GM23338 (cell line): ENCODE results near the gene ULK4. TPM values are rescaled to one million over a fixed set of nuclear protein-coding genes. Genes with fewer than 3 reads are reported as not detected.

Source experiments
- ATAC-seq: fragments of 200-7000 bp; cut with Tn5 transposase; 3 replicates; pipeline ENCODE4 v1.9.1; 2020
- DNase-seq: peaks from one replicate; pipeline ENCODE4 v3.0.0-alpha.2; 2015; ENCODE audit warnings: low spot score
- H2AFZ ChIP-seq: fragments of 200-600 bp; sonication (generic); 2 replicates; pipeline ENCODE4 v1.8.0; 2016; ENCODE audit warnings: antibody characterized with exemption, mild to moderate bottlenecking, moderate library complexity
- H3F3A ChIP-seq: fragments of 200-600 bp; sonication (generic); replicated peaks from 2 replicates; pipeline ENCODE4 v1.8.0; 2017; ENCODE audit warnings: antibody characterized with exemption, mixed run types, low read depth
- H3K27ac ChIP-seq: fragments of 200-600 bp; sonication (generic); 2 replicates; pipeline ENCODE4 v1.6.1; 2016; ENCODE audit warnings: low read depth
- H3K27me3 ChIP-seq: fragments of 200-600 bp; sonication (generic); 2 replicates; pipeline ENCODE4 v1.8.0; 2016; ENCODE audit warnings: mild to moderate bottlenecking, mixed run types, moderate library complexity; ENCODE audit not compliant: insufficient read depth
- H3K36me3 ChIP-seq: fragments of 200-600 bp; sonication (generic); 2 replicates; pipeline ENCODE4 v1.8.0; 2016; ENCODE audit warnings: mild to moderate bottlenecking; ENCODE audit not compliant: insufficient read depth
- H3K4me1 ChIP-seq: fragments of 200-600 bp; sonication (generic); 2 replicates; pipeline ENCODE4 v1.8.0; 2016; ENCODE audit warnings: mild to moderate bottlenecking, moderate library complexity; ENCODE audit not compliant: insufficient read depth
- H3K4me2 ChIP-seq: fragments of 200-600 bp; sonication (generic); 2 replicates; pipeline ENCODE4 v1.7.1; 2017; ENCODE audit warnings: mixed run types
- H3K4me3 ChIP-seq: fragments of 200-600 bp; sonication (generic); 2 replicates; pipeline ENCODE4 v1.6.1; 2016; ENCODE audit warnings: mixed run types
- H3K79me2 ChIP-seq: fragments of 200-600 bp; sonication (generic); replicated peaks from 2 replicates; pipeline ENCODE4 v1.8.0; 2017; ENCODE audit warnings: mild to moderate bottlenecking; ENCODE audit not compliant: insufficient read depth
- H3K9me2 ChIP-seq: fragments of 200-600 bp; sonication (generic); 2 replicates; pipeline ENCODE4 v1.8.0; 2017; ENCODE audit not compliant: insufficient read depth
- H4K20me1 ChIP-seq: fragments of 200-600 bp; sonication (generic); replicated peaks from 2 replicates; pipeline ENCODE4 v1.8.0; 2017; ENCODE audit warnings: mild to moderate bottlenecking; ENCODE audit not compliant: insufficient read depth
- H3K27ac Mint-ChIP-seq: 2 replicates; pipeline ENCODE4 v1.8.0; 2020; ENCODE audit warnings: inconsistent platforms, mild to moderate bottlenecking, moderate library complexity, mixed read lengths
- H3K27me3 Mint-ChIP-seq: 3 replicates; pipeline ENCODE4 v1.8.0; 2022; ENCODE audit warnings: low read depth, mild to moderate bottlenecking, moderate library complexity, mixed read lengths, inconsistent platforms; ENCODE audit not compliant: insufficient read depth, poor library complexity
- H3K36me3 Mint-ChIP-seq: 3 replicates; pipeline ENCODE4 v1.8.0; 2021; ENCODE audit warnings: low read depth, mild to moderate bottlenecking, inconsistent platforms, moderate library complexity, mixed read lengths
- H3K4me1 Mint-ChIP-seq: 3 replicates; pipeline ENCODE4 v1.8.0; 2020; ENCODE audit warnings: mild to moderate bottlenecking, inconsistent platforms, mixed read lengths
- H3K4me3 Mint-ChIP-seq: 3 replicates; pipeline ENCODE4 v1.8.0; 2021; ENCODE audit warnings: moderate library complexity, mild to moderate bottlenecking, inconsistent platforms, mixed read lengths
- H3K9me3 Mint-ChIP-seq: 3 replicates; pipeline ENCODE4 v1.8.0; 2020; ENCODE audit warnings: moderate library complexity, mild to moderate bottlenecking, inconsistent platforms, mixed read lengths
- CREB1 ChIP-seq: fragments of 250-450 bp; sonication (Bioruptor Pico); IDR thresholded peaks from 2 replicates; pipeline ENCODE4 v1.5.0; 2020; ENCODE audit warnings: low read depth, mild to moderate bottlenecking, moderate library complexity
- ETS1 ChIP-seq: IDR thresholded peaks from 2 replicates; pipeline ENCODE4 v1.6.1; 2016; ENCODE audit warnings: antibody characterized with exemption
- EZH2phosphoT487 ChIP-seq: fragments of 200-600 bp; sonication (generic); IDR thresholded peaks from one replicate; pipeline ENCODE4 v1.8.1; 2018; ENCODE audit warnings: antibody characterized with exemption; ENCODE audit not compliant: unreplicated experiment
- JUNB ChIP-seq: IDR thresholded peaks from one replicate; pipeline ENCODE4 v1.6.1; 2016; ENCODE audit warnings: antibody characterized with exemption; ENCODE audit not compliant: unreplicated experiment
- NANOG ChIP-seq: IDR thresholded peaks from 2 replicates; pipeline ENCODE4 v1.6.1; 2016; ENCODE audit warnings: antibody characterized with exemption, borderline replicate concordance
- POLR2AphosphoS5 ChIP-seq: IDR thresholded peaks from 2 replicates; pipeline ENCODE4 v1.6.1; 2016; ENCODE audit warnings: antibody characterized with exemption, low read depth
- REST ChIP-seq: IDR thresholded peaks from one replicate; pipeline ENCODE4 v1.6.1; 2018; ENCODE audit warnings: antibody characterized with exemption; ENCODE audit not compliant: unreplicated experiment
- STAT1 ChIP-seq: IDR thresholded peaks from one replicate; pipeline ENCODE4 v1.6.1; 2016; ENCODE audit warnings: antibody characterized with exemption; ENCODE audit not compliant: unreplicated experiment
- ZNF114 ChIP-seq: fragments of 250-450 bp; sonication (Bioruptor Pico); IDR thresholded peaks from 2 replicates; pipeline ENCODE4 v1.5.0; 2020; ENCODE audit warnings: mild to moderate bottlenecking, moderate library complexity
- ZNF331 ChIP-seq: fragments of 250-450 bp; sonication (Bioruptor Pico); IDR thresholded peaks from 2 replicates; pipeline ENCODE4 v1.5.0; 2020; ENCODE audit warnings: low read depth, mild to moderate bottlenecking, moderate library complexity
- polyA plus RNA-seq: library from polyadenylated mRNA; unstranded; fragments of >200 nt; fragmentation: Nextera tagmentation; extraction: Ambion mirVana; gene quantifications from 2 replicates; pipeline ENCODE4 v1.2.1, GENCODE V29; 2016
- total RNA-seq: library from RNA; depleted of rRNA; stranded (reverse); fragments of >200 nt; shearing (Covaris generic); gene quantifications from 2 replicates; pipeline ENCODE4 v1.2.3, GENCODE V29; 2014
- TF ChIP-seq, protein P1 (sequence below): fragments of 250-450 bp; sonication (Bioruptor Pico); IDR thresholded peaks from 2 replicates; pipeline ENCODE4 v1.5.0; 2020; ENCODE audit warnings: mild to moderate bottlenecking, moderate library complexity

Gene ULK4
- total and polyA plus RNA-seq, 2 experiments from 2014 or later, result 20.8 to 41.4 TPM

- TF ChIP-seq CREB1 (CRISPR knock-in tag), result no peak
- no peak for TF ChIP-seq POLR2AphosphoS5
- TF ChIP-seq STAT1, result no peak
- no peak for TF ChIP-seq JUNB
- TF ChIP-seq REST, result no peak
- TF ChIP-seq NANOG, result no peak
- no peaks in the 10 kb centered on the region for H3K9me2 ChIP-seq
- H2AFZ ChIP-seq, result no peak overlapping the region
- no peaks in the 10 kb centered on the region for H3F3A ChIP-seq
- H3K36me3 ChIP-seq, result no peaks in the 10 kb centered on the region
- Mint-ChIP-seq H3K27me3 (no peaks in the 10 kb centered on the region), H3K27ac (no peak overlapping the region), H3K9me3 (no peaks in the 10 kb centered on the region), H3K36me3 (no peaks in the 10 kb centered on the region), H3K4me1 (peaks cover 11% of the 10 kb centered on the region), H3K4me3 (no peak overlapping the region)
- H4K20me1 ChIP-seq, result no peaks in the 10 kb centered on the region
- no peaks in the 10 kb centered on the region for H3K79me2 ChIP-seq
- H3K27ac ChIP-seq, result no peak overlapping the region
- H3K4me3 ChIP-seq, result no peak overlapping the region
- H3K4me2 ChIP-seq, result no peak overlapping the region
- DNase-seq (no peak), ATAC-seq (no peak)
- no peaks in the 10 kb centered on the region for H3K27me3 ChIP-seq
- H3K4me1 ChIP-seq, result no peaks in the 10 kb centered on the region
Measured at GRCh38 chr3:41523897-41524296, 438.0 kb downstream of the ULK4 start.

- no peaks in the 10 kb centered on the region for H3F3A ChIP-seq
- H3K4me1 ChIP-seq, result no peaks in the 10 kb centered on the region
- H3K4me2 ChIP-seq, result no peak overlapping the region
- H4K20me1 ChIP-seq, result no peaks in the 10 kb centered on the region
- Mint-ChIP-seq H3K27me3 (no peaks in the 10 kb centered on the region), H3K9me3 (no peaks in the 10 kb centered on the region), H3K4me3 (no peak overlapping the region), H3K27ac (no peak overlapping the region), H3K4me1 (peaks cover 16% of the 10 kb centered on the region), H3K36me3 (no peaks in the 10 kb centered on the region)
- no peak overlapping the region for H2AFZ ChIP-seq
- H3K79me2 ChIP-seq, result no peaks in the 10 kb centered on the region
- H3K9me2 ChIP-seq, result no peaks in the 10 kb centered on the region
- no peaks in the 10 kb centered on the region for H3K36me3 ChIP-seq
- no peak overlapping the region for H3K27ac ChIP-seq
- no peak overlapping the region for H3K4me3 ChIP-seq
- DNase-seq (no peak), ATAC-seq (no peak)
- H3K27me3 ChIP-seq, result no peaks in the 10 kb centered on the region
- no peak for TF ChIP-seq ZNF331 (CRISPR knock-in tag)
- no peak for TF ChIP-seq POLR2AphosphoS5
- no peak for TF ChIP-seq NANOG
- TF ChIP-seq ZNF114 (CRISPR knock-in tag), result no peak
- no peak for TF ChIP-seq JUNB
- no peak for TF ChIP-seq ETS1
- no peak for TF ChIP-seq CREB1 (CRISPR knock-in tag)
- no peak for TF ChIP-seq EZH2phosphoT487
- TF ChIP-seq, protein P1, sequence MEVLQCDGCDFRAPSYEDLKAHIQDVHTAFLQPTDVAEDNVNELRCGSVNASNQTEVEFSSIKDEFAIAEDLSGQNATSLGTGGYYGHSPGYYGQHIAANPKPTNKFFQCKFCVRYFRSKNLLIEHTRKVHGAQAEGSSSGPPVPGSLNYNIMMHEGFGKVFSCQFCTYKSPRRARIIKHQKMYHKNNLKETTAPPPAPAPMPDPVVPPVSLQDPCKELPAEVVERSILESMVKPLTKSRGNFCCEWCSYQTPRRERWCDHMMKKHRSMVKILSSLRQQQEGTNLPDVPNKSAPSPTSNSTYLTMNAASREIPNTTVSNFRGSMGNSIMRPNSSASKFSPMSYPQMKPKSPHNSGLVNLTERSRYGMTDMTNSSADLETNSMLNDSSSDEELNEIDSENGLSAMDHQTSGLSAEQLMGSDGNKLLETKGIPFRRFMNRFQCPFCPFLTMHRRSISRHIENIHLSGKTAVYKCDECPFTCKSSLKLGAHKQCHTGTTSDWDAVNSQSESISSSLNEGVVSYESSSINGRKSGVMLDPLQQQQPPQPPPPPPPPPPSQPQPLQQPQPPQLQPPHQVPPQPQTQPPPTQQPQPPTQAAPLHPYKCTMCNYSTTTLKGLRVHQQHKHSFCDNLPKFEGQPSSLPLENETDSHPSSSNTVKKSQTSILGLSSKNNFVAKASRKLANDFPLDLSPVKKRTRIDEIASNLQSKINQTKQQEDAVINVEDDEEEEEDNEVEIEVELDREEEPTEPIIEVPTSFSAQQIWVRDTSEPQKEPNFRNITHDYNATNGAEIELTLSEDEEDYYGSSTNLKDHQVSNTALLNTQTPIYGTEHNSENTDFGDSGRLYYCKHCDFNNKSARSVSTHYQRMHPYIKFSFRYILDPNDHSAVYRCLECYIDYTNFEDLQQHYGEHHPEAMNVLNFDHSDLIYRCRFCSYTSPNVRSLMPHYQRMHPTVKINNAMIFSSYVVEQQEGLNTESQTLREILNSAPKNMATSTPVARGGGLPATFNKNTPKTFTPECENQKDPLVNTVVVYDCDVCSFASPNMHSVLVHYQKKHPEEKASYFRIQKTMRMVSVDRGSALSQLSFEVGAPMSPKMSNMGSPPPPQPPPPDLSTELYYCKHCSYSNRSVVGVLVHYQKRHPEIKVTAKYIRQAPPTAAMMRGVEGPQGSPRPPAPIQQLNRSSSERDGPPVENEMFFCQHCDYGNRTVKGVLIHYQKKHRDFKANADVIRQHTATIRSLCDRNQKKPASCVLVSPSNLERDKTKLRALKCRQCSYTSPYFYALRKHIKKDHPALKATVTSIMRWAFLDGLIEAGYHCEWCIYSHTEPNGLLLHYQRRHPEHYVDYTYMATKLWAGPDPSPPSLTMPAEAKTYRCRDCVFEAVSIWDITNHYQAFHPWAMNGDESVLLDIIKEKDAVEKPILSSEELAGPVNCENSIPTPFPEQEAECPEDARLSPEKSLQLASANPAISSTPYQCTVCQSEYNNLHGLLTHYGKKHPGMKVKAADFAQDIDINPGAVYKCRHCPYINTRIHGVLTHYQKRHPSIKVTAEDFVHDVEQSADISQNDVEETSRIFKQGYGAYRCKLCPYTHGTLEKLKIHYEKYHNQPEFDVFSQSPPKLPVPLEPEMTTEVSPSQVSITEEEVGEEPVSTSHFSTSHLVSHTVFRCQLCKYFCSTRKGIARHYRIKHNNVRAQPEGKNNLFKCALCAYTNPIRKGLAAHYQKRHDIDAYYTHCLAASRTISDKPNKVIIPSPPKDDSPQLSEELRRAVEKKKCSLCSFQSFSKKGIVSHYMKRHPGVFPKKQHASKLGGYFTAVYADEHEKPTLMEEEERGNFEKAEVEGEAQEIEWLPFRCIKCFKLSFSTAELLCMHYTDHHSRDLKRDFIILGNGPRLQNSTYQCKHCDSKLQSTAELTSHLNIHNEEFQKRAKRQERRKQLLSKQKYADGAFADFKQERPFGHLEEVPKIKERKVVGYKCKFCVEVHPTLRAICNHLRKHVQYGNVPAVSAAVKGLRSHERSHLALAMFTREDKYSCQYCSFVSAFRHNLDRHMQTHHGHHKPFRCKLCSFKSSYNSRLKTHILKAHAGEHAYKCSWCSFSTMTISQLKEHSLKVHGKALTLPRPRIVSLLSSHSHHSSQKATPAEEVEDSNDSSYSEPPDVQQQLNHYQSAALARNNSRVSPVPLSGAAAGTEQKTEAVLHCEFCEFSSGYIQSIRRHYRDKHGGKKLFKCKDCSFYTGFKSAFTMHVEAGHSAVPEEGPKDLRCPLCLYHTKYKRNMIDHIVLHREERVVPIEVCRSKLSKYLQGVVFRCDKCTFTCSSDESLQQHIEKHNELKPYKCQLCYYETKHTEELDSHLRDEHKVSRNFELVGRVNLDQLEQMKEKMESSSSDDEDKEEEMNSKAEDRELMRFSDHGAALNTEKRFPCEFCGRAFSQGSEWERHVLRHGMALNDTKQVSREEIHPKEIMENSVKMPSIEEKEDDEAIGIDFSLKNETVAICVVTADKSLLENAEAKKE (CRISPR knock-in tag), result no peak
Measured at GRCh38 chr3:41522612-41523011, 439.3 kb downstream of the ULK4 start.
